Suprapubic skin (tissue), 3 donors: ENCODE results near the gene PIAS1.

Experiments used
- POLR2AphosphoS5 ChIP-seq, 3 donors: sonication (generic); formaldehyde crosslinking; IDR thresholded peaks; one replicate each; pipeline ENCODE4 v1.6.1; 2017; ENCODE audit warnings: antibody characterized with exemption in 3 of 3
- TF ChIP-seq, protein P1 (sequence below), 2 donors: fragments of 200-600 bp in 1 of 2; fragments of 450-650 bp in 1 of 2; sonication (generic) in 1 of 2; IDR thresholded peaks; one replicate each; pipeline ENCODE4 v1.5.1; 2016 to 2019; ENCODE audit warnings: antibody characterized with exemption in 2 of 2, mild to moderate bottlenecking in 1 of 2, moderate library complexity in 1 of 2

DNA sequence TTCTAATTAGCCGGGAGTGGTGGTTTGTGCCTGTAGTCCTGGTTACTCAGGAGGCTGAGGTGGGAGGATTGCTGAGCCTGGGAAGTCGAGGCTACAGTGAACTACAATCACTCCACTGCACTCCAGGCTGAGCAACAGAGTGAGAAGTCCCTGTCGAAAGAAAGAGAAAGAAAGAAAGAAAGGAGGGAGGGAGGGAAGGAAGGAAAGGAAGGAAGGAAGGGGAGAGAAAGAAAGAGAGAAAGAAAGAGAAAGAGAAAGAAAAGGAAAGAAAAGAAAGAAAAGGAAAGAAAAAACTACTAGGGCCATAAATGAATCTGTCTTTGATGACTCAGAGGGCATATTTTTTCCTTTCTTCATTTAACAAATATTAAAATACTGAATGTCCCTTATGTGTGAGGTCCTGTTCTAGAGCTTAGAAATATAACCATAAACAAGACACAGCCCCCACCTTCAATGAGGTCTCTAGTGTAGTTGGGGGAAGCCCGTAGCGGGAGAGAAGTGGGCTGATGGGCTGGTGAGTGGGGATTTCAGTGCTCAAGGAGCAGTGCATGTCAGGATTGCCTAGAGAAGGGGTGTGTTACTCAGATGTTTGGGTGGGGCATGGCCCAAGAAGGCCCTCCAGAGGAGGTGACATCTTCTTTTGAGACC is 35.2 kb upstream of the PIAS1 start:
- TF ChIP-seq, protein P1, sequence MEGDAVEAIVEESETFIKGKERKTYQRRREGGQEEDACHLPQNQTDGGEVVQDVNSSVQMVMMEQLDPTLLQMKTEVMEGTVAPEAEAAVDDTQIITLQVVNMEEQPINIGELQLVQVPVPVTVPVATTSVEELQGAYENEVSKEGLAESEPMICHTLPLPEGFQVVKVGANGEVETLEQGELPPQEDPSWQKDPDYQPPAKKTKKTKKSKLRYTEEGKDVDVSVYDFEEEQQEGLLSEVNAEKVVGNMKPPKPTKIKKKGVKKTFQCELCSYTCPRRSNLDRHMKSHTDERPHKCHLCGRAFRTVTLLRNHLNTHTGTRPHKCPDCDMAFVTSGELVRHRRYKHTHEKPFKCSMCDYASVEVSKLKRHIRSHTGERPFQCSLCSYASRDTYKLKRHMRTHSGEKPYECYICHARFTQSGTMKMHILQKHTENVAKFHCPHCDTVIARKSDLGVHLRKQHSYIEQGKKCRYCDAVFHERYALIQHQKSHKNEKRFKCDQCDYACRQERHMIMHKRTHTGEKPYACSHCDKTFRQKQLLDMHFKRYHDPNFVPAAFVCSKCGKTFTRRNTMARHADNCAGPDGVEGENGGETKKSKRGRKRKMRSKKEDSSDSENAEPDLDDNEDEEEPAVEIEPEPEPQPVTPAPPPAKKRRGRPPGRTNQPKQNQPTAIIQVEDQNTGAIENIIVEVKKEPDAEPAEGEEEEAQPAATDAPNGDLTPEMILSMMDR (IDR thresholded peaks at IDR 0.05), result no peak
- TF ChIP-seq POLR2AphosphoS5 (IDR thresholded peaks at IDR 0.05), result no peak
